Karpas-422 (cell line): ENCODE data around the gene RLBP1. TPM values are rescaled to one million over a fixed set of nuclear protein-coding genes. Genes with fewer than 3 reads are reported as not detected.

Source experiments
- DNase-seq: peaks from one replicate; pipeline ENCODE4 v3.0.0-alpha.2; 2015
- H2AFZ ChIP-seq: fragments of 200-600 bp; sonication (generic); 2 replicates; pipeline ENCODE4 v1.6.1; 2014; ENCODE audit warnings: antibody characterized with exemption, low read length, mixed read lengths
- H3K27ac ChIP-seq: fragments of 200-600 bp; sonication (generic); 2 replicates; pipeline ENCODE4 v1.5.1; 2014; ENCODE audit warnings: mild to moderate bottlenecking, low read length, moderate library complexity
- H3K27me3 ChIP-seq: fragments of 200-600 bp; sonication (generic); 2 replicates; pipeline ENCODE4 v1.6.1; 2014; ENCODE audit warnings: low read length, mixed read lengths
- H3K36me3 ChIP-seq: fragments of 200-600 bp; sonication (generic); 2 replicates; pipeline ENCODE4 v1.6.1; 2014; ENCODE audit warnings: low read length, mixed read lengths; ENCODE audit not compliant: insufficient read depth
- H3K4me1 ChIP-seq: fragments of 200-600 bp; sonication (generic); 2 replicates; pipeline ENCODE4 v1.6.1; 2014; ENCODE audit warnings: mild to moderate bottlenecking, low read length, mixed read lengths
- H3K4me2 ChIP-seq: fragments of 200-600 bp; sonication (generic); 2 replicates; pipeline ENCODE4 v1.6.1; 2014; ENCODE audit warnings: low read length, low read depth, mild to moderate bottlenecking; ENCODE audit not compliant: poor library complexity, severe bottlenecking
- H3K4me3 ChIP-seq: fragments of 200-600 bp; sonication (generic); 2 replicates; pipeline ENCODE4 v1.5.1; 2014; ENCODE audit warnings: mild to moderate bottlenecking, antibody characterized with exemption, low read length, mixed read lengths
- H3K79me2 ChIP-seq: fragments of 200-600 bp; sonication (generic); 2 replicates; pipeline ENCODE4 v1.6.1; 2014; ENCODE audit warnings: mild to moderate bottlenecking, low read length, mixed read lengths
- H3K9ac ChIP-seq: fragments of 200-600 bp; sonication (generic); 2 replicates; pipeline ENCODE4 v1.6.0; 2014; ENCODE audit warnings: low read length
- H3K9me2 ChIP-seq: fragments of 200-600 bp; sonication (generic), shearing (Covaris generic); replicated peaks from 2 replicates; pipeline ENCODE4 v1.6.0; 2014; ENCODE audit warnings: mild to moderate bottlenecking, low read length, moderate library complexity; ENCODE audit not compliant: insufficient read depth
- H3K9me3 ChIP-seq: fragments of 300-700, 200-600 bp; sonication (generic); 2 replicates; pipeline ENCODE4 v1.6.1; 2014; ENCODE audit warnings: low read length, mixed read lengths
- H4K20me1 ChIP-seq: fragments of 200-600 bp; sonication (generic); 2 replicates; pipeline ENCODE4 v1.6.1; 2014; ENCODE audit warnings: mild to moderate bottlenecking, antibody characterized with exemption, low read length, low read depth; ENCODE audit not compliant: insufficient read depth
- total RNA-seq: library from RNA; depleted of rRNA; stranded (reverse); fragments of >200 nt; shearing (Covaris generic); gene quantifications from 2 replicates; pipeline ENCODE4 v1.2.3, GENCODE V29; 2014; ENCODE audit warnings: low replicate concordance

Gene RLBP1
- total RNA-seq, 1 experiment from 2014 or later = not detected

GRCh38 chr15:89184357-89184756 lies 37.0 kb downstream of the RLBP1 start:
- Histone ChIP-seq H3K27ac (no peak overlapping the region), H3K27me3 (no peaks in the 10 kb centered on the region), H3K9ac (no peak overlapping the region), H3K4me3 (no peak overlapping the region), H2AFZ (no peak overlapping the region), H3K36me3 (no peaks in the 10 kb centered on the region), H3K4me2 (no peak overlapping the region), H3K4me1 (no peaks in the 10 kb centered on the region), H3K9me2 (no peaks in the 10 kb centered on the region), H3K9me3 (no peaks in the 10 kb centered on the region), H3K79me2 (no peaks in the 10 kb centered on the region), H4K20me1 (no peaks in the 10 kb centered on the region)
- DNase-seq = no peak

GRCh38 chr15:89179966-89180875 lies 41.2 kb downstream of the RLBP1 start:
- Histone ChIP-seq H2AFZ (no peak overlapping the region), H3K9me3 (no peaks in the 10 kb centered on the region), H3K4me1 (no peaks in the 10 kb centered on the region), H3K27ac (no peak overlapping the region), H3K4me2 (no peak overlapping the region), H3K4me3 (no peak overlapping the region), H4K20me1 (no peaks in the 10 kb centered on the region), H3K9ac (no peak overlapping the region), H3K27me3 (no peaks in the 10 kb centered on the region), H3K79me2 (no peaks in the 10 kb centered on the region), H3K36me3 (no peaks in the 10 kb centered on the region), H3K9me2 (no peaks in the 10 kb centered on the region)
- no peak for DNase-seq

- H4K20me1 ChIP-seq = no peaks in the 10 kb centered on the region
- H3K9ac ChIP-seq = no peak overlapping the region
- H3K4me1 ChIP-seq = no peaks in the 10 kb centered on the region
- no peaks in the 10 kb centered on the region for H3K79me2 ChIP-seq
- no peaks in the 10 kb centered on the region for H3K36me3 ChIP-seq
- no peaks in the 10 kb centered on the region for H3K9me2 ChIP-seq
- no peak overlapping the region for H3K4me2 ChIP-seq
- DNase-seq = no peak
- H3K27ac ChIP-seq = no peak overlapping the region
- no peak overlapping the region for H3K4me3 ChIP-seq
- no peaks in the 10 kb centered on the region for H3K9me3 ChIP-seq
- H3K27me3 ChIP-seq = no peaks in the 10 kb centered on the region
- no peak overlapping the region for H2AFZ ChIP-seq
Measured at GRCh38 chr15:89178307-89178977, 42.9 kb downstream of the RLBP1 start.

GRCh38 chr15:89177633-89178306 lies 43.6 kb downstream of the RLBP1 start:
- DNase-seq = peak; percentile 89
- Histone ChIP-seq H3K4me1 (no peaks in the 10 kb centered on the region), H3K9me3 (no peaks in the 10 kb centered on the region), H3K4me2 (no peak overlapping the region), H2AFZ (no peak overlapping the region), H3K79me2 (no peaks in the 10 kb centered on the region), H3K36me3 (no peaks in the 10 kb centered on the region), H3K27ac (no peak overlapping the region), H3K4me3 (no peak overlapping the region), H3K9me2 (no peaks in the 10 kb centered on the region), H3K9ac (no peak overlapping the region), H3K27me3 (no peaks in the 10 kb centered on the region), H4K20me1 (no peaks in the 10 kb centered on the region)

GRCh38 chr15:89177116-89177515 lies 44.3 kb downstream of the RLBP1 start:
- no peaks in the 10 kb centered on the region for H3K9me3 ChIP-seq
- H3K36me3 ChIP-seq = no peaks in the 10 kb centered on the region
- H3K27ac ChIP-seq = no peak overlapping the region
- no peaks in the 10 kb centered on the region for H4K20me1 ChIP-seq
- H3K4me1 ChIP-seq = no peaks in the 10 kb centered on the region
- DNase-seq = no peak
- H3K4me2 ChIP-seq = no peak overlapping the region
- H3K27me3 ChIP-seq = no peaks in the 10 kb centered on the region
- no peak overlapping the region for H2AFZ ChIP-seq
- no peak overlapping the region for H3K9ac ChIP-seq
- no peaks in the 10 kb centered on the region for H3K79me2 ChIP-seq
- H3K4me3 ChIP-seq = no peak overlapping the region
- no peaks in the 10 kb centered on the region for H3K9me2 ChIP-seq

- Histone ChIP-seq H3K36me3 (no peaks in the 10 kb centered on the region), H2AFZ (no peak overlapping the region), H3K4me1 (no peaks in the 10 kb centered on the region), H3K4me2 (no peak overlapping the region), H4K20me1 (no peaks in the 10 kb centered on the region), H3K27ac (no peak overlapping the region), H3K9me3 (no peaks in the 10 kb centered on the region), H3K4me3 (no peak overlapping the region), H3K79me2 (no peaks in the 10 kb centered on the region), H3K27me3 (no peaks in the 10 kb centered on the region), H3K9ac (no peak overlapping the region), H3K9me2 (no peaks in the 10 kb centered on the region)
- DNase-seq = no peak
Measured at GRCh38 chr15:89175617-89176191, 45.7 kb downstream of the RLBP1 start.

GRCh38 chr15:89174476-89174875 lies 46.9 kb downstream of the RLBP1 start:
- Histone ChIP-seq H3K4me2 (no peak overlapping the region), H4K20me1 (no peaks in the 10 kb centered on the region), H3K79me2 (no peaks in the 10 kb centered on the region), H3K9me2 (no peaks in the 10 kb centered on the region), H2AFZ (no peak overlapping the region), H3K9me3 (no peaks in the 10 kb centered on the region), H3K4me3 (no peak overlapping the region), H3K27me3 (no peaks in the 10 kb centered on the region), H3K9ac (no peak overlapping the region), H3K4me1 (no peaks in the 10 kb centered on the region), H3K27ac (no peak overlapping the region), H3K36me3 (no peaks in the 10 kb centered on the region)
- no peak for DNase-seq

- no peak overlapping the region for H3K27ac ChIP-seq
- no peaks in the 10 kb centered on the region for H3K9me2 ChIP-seq
- no peak overlapping the region for H3K9ac ChIP-seq
- H3K36me3 ChIP-seq = no peaks in the 10 kb centered on the region
- H3K4me2 ChIP-seq = no peak overlapping the region
- H3K9me3 ChIP-seq = no peaks in the 10 kb centered on the region
- no peak overlapping the region for H2AFZ ChIP-seq
- no peak for DNase-seq
- no peaks in the 10 kb centered on the region for H3K79me2 ChIP-seq
- no peaks in the 10 kb centered on the region for H4K20me1 ChIP-seq
- no peak overlapping the region for H3K4me3 ChIP-seq
- no peaks in the 10 kb centered on the region for H3K27me3 ChIP-seq
- H3K4me1 ChIP-seq = no peaks in the 10 kb centered on the region
Measured at GRCh38 chr15:89172921-89173320, 48.5 kb downstream of the RLBP1 start.
